OCI-LY7 (cell line): Measurements from ENCODE around the gene KCNQ5. TPM values are rescaled to one million over a fixed set of nuclear protein-coding genes. Genes with fewer than 3 reads are reported as not detected.

Experiments used
- BruUV-seq: library from RNA; stranded (reverse); fragments of 400-500 nt; replicated peaks from 2 replicates; lab custom pipeline; 2021; lab: Mats Ljungman, UMichigan
- CTCF ChIA-PET: fragments of 300-600 bp; sonication (Branson Sonifier 250); formaldehyde crosslinking; loops from one replicate; lab custom pipeline; 2022; ENCODE audit warnings: antibody characterized with exemption; ENCODE audit not compliant: unreplicated experiment; lab: Charles Lee
- POLR2A ChIA-PET: fragments of 300-600 bp; sonication (Branson Sonifier 250); formaldehyde crosslinking; loops from one replicate; lab custom pipeline; 2022; ENCODE audit warnings: antibody characterized with exemption; lab: Charles Lee
- DNase-seq: peaks from one replicate; pipeline ENCODE4 v3.0.0-alpha.2; 2015; ENCODE audit warnings: low spot score
- H2AFZ ChIP-seq: fragments of 200-600 bp; sonication (generic), shearing (Covaris generic); 2 replicates; pipeline ENCODE4 v1.6.1; 2014; ENCODE audit warnings: mild to moderate bottlenecking, antibody characterized with exemption, low read length, moderate library complexity
- H3K27ac ChIP-seq: fragments of 200-600 bp; sonication (generic); 2 replicates; pipeline ENCODE4 v1.5.1; 2014; ENCODE audit warnings: mixed run types, low read depth, mild to moderate bottlenecking, moderate library complexity, low read length, inconsistent platforms; ENCODE audit not compliant: poor library complexity, severe bottlenecking
- H3K36me3 ChIP-seq: fragments of 200-600 bp; sonication (generic); 2 replicates; pipeline ENCODE4 v1.6.1; 2014; ENCODE audit warnings: mild to moderate bottlenecking, antibody characterized with exemption, low read length, moderate library complexity, mixed read lengths; ENCODE audit not compliant: insufficient read depth
- H3K4me1 ChIP-seq: fragments of 200-600 bp; sonication (generic); 2 replicates; pipeline ENCODE4 v1.5.1; 2014; ENCODE audit warnings: mild to moderate bottlenecking, low read length; ENCODE audit not compliant: insufficient read depth, poor library complexity, severe bottlenecking
- H3K4me2 ChIP-seq: fragments of 200-600 bp; sonication (generic); 2 replicates; pipeline ENCODE4 v1.6.1; 2014; ENCODE audit warnings: mild to moderate bottlenecking, low read length
- H3K4me3 ChIP-seq: fragments of 200-600 bp; sonication (generic); 2 replicates; pipeline ENCODE4 v1.5.1; 2014; ENCODE audit warnings: mild to moderate bottlenecking, low read depth, low read length; ENCODE audit not compliant: poor library complexity, severe bottlenecking
- H3K79me2 ChIP-seq: fragments of 200-600 bp; sonication (generic); 2 replicates; pipeline ENCODE4 v1.6.1; 2016; ENCODE audit warnings: low read depth, mild to moderate bottlenecking, low read length, moderate library complexity, mixed read lengths; ENCODE audit not compliant: insufficient read depth
- H3K9me2 ChIP-seq: fragments of 200-600 bp; sonication (generic); 2 replicates; pipeline ENCODE4 v1.6.1; 2016; ENCODE audit warnings: mild to moderate bottlenecking, low read length, mixed read lengths; ENCODE audit not compliant: insufficient read depth
- H3K9me3 ChIP-seq: fragments of 200-600 bp; sonication (generic); 2 replicates; pipeline ENCODE4 v1.6.1; 2014; ENCODE audit warnings: mild to moderate bottlenecking, mixed run types, low read length, mixed read lengths
- H4K20me1 ChIP-seq: fragments of 200-600 bp; sonication (generic); 2 replicates; pipeline ENCODE4 v1.6.1; 2014; ENCODE audit warnings: mild to moderate bottlenecking, antibody characterized with exemption, low read length, moderate library complexity, mixed read lengths; ENCODE audit not compliant: insufficient read depth
- CTCF ChIP-seq: fragments of 200-600 bp; sonication (generic); conservative IDR thresholded peaks from 2 replicates; pipeline ENCODE4 v1.5.1; 2014; ENCODE audit warnings: mild to moderate bottlenecking, antibody characterized with exemption, low read length, moderate library complexity, mixed read lengths
- EZH2phosphoT487 ChIP-seq: fragments of 200-600 bp; sonication (generic); IDR thresholded peaks from 2 replicates; pipeline ENCODE4 v1.6.1; 2018; ENCODE audit warnings: low read depth, borderline replicate concordance, mild to moderate bottlenecking, mixed run types, antibody characterized with exemption, low read length, moderate library complexity, mixed read lengths
- intact Hi-C: fragments of 100-400 bp; cut with micrococcal nuclease; formaldehyde crosslinking; loops from one replicate; pipeline ENCODE4 v1.10.0; 2022; ENCODE audit not compliant: unreplicated experiment
- total RNA-seq, 2 experiments: library from RNA; depleted of rRNA in 1 of 2; stranded (reverse); fragments of >200 nt in 1 of 2; shearing (Covaris generic) in 1 of 2; gene quantifications; 2 replicates each; pipeline ENCODE4 v1.2.3, GENCODE V29; 2014 to 2022

The KCNQ5 gene
- total RNA-seq, 2 experiments from 2014 or later: 26.1 to 29.7 TPM

- POLR2A ChIA-PET: no interaction called here
- BruUV-seq: no TSS peak
- Histone ChIP-seq H3K36me3 (peaks cover 3% of the 10 kb centered on the region; the same call in 1 of the 2 replicates), H3K9me3 (no peaks in the 10 kb centered on the region), H3K4me3 (no peak overlapping the region), H3K79me2 (peaks cover 17% of the 10 kb centered on the region; the same call in 1 of the 2 replicates), H4K20me1 (no peaks in the 10 kb centered on the region), H2AFZ (no peak overlapping the region), H3K27ac (no peak overlapping the region), H3K9me2 (no peaks in the 10 kb centered on the region), H3K4me2 (no peak overlapping the region), H3K4me1 (no peaks in the 10 kb centered on the region)
- intact Hi-C loops: no loop called here
- CTCF ChIA-PET: interaction anchor here (0.6 kb wide), 1 partner anchor 19 kb away, joined by 3 read pairs; no protein-coding TSS in a partner anchor
- TF ChIP-seq CTCF (no peak), EZH2phosphoT487 (no peak)
- DNase-seq: no peak
These were observed 93.3 kb downstream of the KCNQ5 start for GRCh38 chr6:72715119-72715518.

GRCh38 chr6:72716916-72717315, 95.1 kb downstream of the KCNQ5 start:
- intact Hi-C loops: no loop called here
- no peak for DNase-seq
- CTCF ChIA-PET: no interaction called here
- no peak overlapping the region for H2AFZ ChIP-seq
- no peaks in the 10 kb centered on the region for H3K4me1 ChIP-seq
- no peak overlapping the region for H3K4me2 ChIP-seq
- no TSS peak for BruUV-seq
- POLR2A ChIA-PET: interaction anchor here (0.6 to 1.1 kb wide), 2 partner anchors 11 to 28 kb away, joined by 4 to 5 read pairs; no protein-coding TSS in a partner anchor
- no peaks in the 10 kb centered on the region; the same call in 1 of the 2 replicates for H3K36me3 ChIP-seq
- peaks cover 5% of the 10 kb centered on the region for H4K20me1 ChIP-seq
- no peaks in the 10 kb centered on the region for H3K9me2 ChIP-seq
- no peaks in the 10 kb centered on the region for H3K9me3 ChIP-seq
- no peak overlapping the region for H3K27ac ChIP-seq
- H3K4me3 ChIP-seq: no peak overlapping the region
- no peak for TF ChIP-seq EZH2phosphoT487
- no peak for TF ChIP-seq CTCF
- H3K79me2 ChIP-seq: peaks cover 18% of the 10 kb centered on the region; the same call in 1 of the 2 replicates

GRCh38 chr6:72720464-72720863, 98.6 kb downstream of the KCNQ5 start:
- Histone ChIP-seq H4K20me1 (peaks cover 5% of the 10 kb centered on the region), H3K4me3 (no peak overlapping the region), H3K79me2 (peaks cover 36% of the 10 kb centered on the region; the same call in 1 of the 2 replicates), H3K4me1 (peaks cover 10% of the 10 kb centered on the region), H3K27ac (no peak overlapping the region), H3K9me2 (no peaks in the 10 kb centered on the region), H3K9me3 (no peaks in the 10 kb centered on the region), H3K4me2 (no peak overlapping the region), H3K36me3 (no peaks in the 10 kb centered on the region; the same call in 1 of the 2 replicates), H2AFZ (no peak overlapping the region)
- ChIA-PET POLR2A (no interaction called here), CTCF (no interaction called here)
- DNase-seq: no peak
- intact Hi-C loops: no loop called here
- TF ChIP-seq CTCF (no peak), EZH2phosphoT487 (no peak)
- BruUV-seq: no TSS peak
